Gastrocnemius medialis (tissue), 4 donors: Measurements from ENCODE around the gene ABHD17C. TPM values are rescaled to one million over a fixed set of nuclear protein-coding genes. Genes with fewer than 3 reads are reported as not detected.

ENCODE experiments used
- ATAC-seq, 2 donors: fragments of 150-250 bp; one replicate each; pipeline ENCODE4 v1.9.1; 2016
- DNase-seq, 2 donors: peaks; one replicate each; pipeline ENCODE4 v3.0.0-alpha.2; 2019
- H3K27ac ChIP-seq, 4 donors: fragments of 200-600 bp; sonication (generic); 1 replicate in 1 of 4; 2 replicates in 3 of 4; pipeline ENCODE4 v1.5.1; 2016 to 2018; ENCODE audit warnings: mild to moderate bottlenecking in 2 of 4, moderate library complexity in 1 of 4
- H3K27me3 ChIP-seq, 3 donors: fragments of 200-600 bp; sonication (generic) in 2 of 3; 1 replicate in 1 of 3; 2 replicates in 2 of 3; pipeline versions ENCODE4 v1.5.1 to v1.6.0; 2016 to 2019; ENCODE audit warnings: mild to moderate bottlenecking in 1 of 3, moderate library complexity in 1 of 3
- H3K36me3 ChIP-seq, 2 donors: fragments of 200-600 bp; sonication (generic) in 1 of 2; one replicate each; pipeline ENCODE4 v1.5.1; 2017 to 2018
- H3K4me1 ChIP-seq, 2 donors: fragments of 200-600 bp; sonication (generic) in 1 of 2; one replicate each; pipeline ENCODE4 v1.5.1; 2016 to 2017; ENCODE audit warnings: mild to moderate bottlenecking in 2 of 2
- H3K4me3 ChIP-seq, 4 donors: fragments of 200-600 bp; sonication (generic) in 3 of 4; 1 replicate in 1 of 4; 2 replicates in 3 of 4; pipeline ENCODE4 v1.5.1; 2016 to 2019; ENCODE audit warnings: mild to moderate bottlenecking in 2 of 4
- H3K9me3 ChIP-seq, 3 donors: fragments of 200-600 bp; sonication (generic) in 2 of 3; 1 replicate in 1 of 3; 2 replicates in 2 of 3; pipeline ENCODE4 v1.5.1; 2016 to 2019
- POLR2A ChIP-seq, 2 donors: fragments of 450-650 bp; IDR thresholded peaks; one replicate each; pipeline ENCODE4 v1.6.1; 2017; ENCODE audit warnings: antibody characterized with exemption in 2 of 2, mild to moderate bottlenecking in 2 of 2, moderate library complexity in 2 of 2
- in situ Hi-C, 4 donors: fragments of 200-750 bp; cut with MboI; loops; one replicate each; pipeline versions ENCODE4 v1.15.0 to v1.8.0; 2017; ENCODE audit warnings: low sequenced_read_pairs in 4 of 4
- intact Hi-C: fragments of 100-400 bp; cut with DNase I; formaldehyde crosslinking; loops from one replicate; pipeline ENCODE4 v1.15.1; 2023; ENCODE audit warnings: low total_unique reads
- total RNA-seq, 4 donors: library from RNA; depleted of rRNA; stranded (reverse); fragments of >200 nt; gene quantifications; one replicate each; pipeline versions ENCODE4 v1.1.0 to v1.2.3, GENCODE V29; 2016
- TF ChIP-seq, protein P1 (sequence below), 5 experiments: fragments of 450-650 bp in 3 of 5; fragments of 200-600 bp in 2 of 5; sonication (generic) in 2 of 5; IDR thresholded peaks in 4 of 5; conservative IDR thresholded peaks in 1 of 5; 1 replicate in 4 of 5; 2 replicates in 1 of 5; pipeline ENCODE4 v1.5.1; 2016 to 2019; ENCODE audit warnings: antibody characterized with exemption in 5 of 5, mild to moderate bottlenecking in 3 of 5, moderate library complexity in 3 of 5

Gene ABHD17C
- total RNA-seq, 4 donors from 2014 or later = 0.98 to 3.3 (median 2.5) TPM; not detected in 1

DNA sequence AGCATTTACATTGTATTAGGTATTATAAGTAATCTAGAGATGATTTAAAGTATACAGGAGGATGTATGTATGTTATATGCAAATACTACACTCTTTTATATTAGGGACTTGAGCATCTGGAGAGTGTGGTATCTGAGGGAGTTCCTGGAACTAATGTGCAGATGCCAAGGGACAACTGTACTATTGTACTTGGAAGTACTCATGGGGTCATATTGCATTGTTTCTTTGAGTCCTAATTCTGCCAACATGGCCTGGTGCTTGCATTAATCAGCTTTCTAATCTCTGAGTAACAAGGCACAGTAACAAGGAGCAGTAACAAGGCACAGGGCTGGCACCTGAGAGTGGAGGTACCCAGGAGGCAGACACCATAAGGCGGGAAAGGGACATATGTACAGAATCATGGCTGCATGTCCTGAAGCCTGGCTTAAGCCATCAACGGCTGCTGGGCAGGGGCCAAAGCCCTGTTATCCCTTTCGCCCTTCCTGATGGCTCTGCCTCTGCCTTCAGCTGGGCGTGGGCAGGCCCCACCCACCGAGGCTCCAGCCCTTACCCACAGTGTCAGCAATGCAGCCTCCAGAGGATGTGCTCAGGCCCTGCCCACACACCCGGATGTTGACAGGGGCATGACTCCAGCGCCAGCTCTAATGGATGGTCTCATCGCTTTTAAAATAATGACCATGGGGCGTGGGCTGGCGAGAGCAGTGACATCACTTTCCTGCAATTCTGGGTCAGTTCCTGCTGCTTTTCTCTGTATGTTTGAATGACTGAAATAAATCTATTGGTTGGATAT is 107.0 kb downstream of the ABHD17C start:
- no peak for DNase-seq
- Histone ChIP-seq H3K27me3 (no peaks in the 10 kb centered on the region), H3K36me3 (no peaks in the 10 kb centered on the region), H3K4me1 (no peaks in the 10 kb centered on the region), H3K9me3 (no peaks in the 10 kb centered on the region), H3K4me3 (no peak overlapping the region), H3K27ac (no peak overlapping the region)
- TF ChIP-seq, protein P1, sequence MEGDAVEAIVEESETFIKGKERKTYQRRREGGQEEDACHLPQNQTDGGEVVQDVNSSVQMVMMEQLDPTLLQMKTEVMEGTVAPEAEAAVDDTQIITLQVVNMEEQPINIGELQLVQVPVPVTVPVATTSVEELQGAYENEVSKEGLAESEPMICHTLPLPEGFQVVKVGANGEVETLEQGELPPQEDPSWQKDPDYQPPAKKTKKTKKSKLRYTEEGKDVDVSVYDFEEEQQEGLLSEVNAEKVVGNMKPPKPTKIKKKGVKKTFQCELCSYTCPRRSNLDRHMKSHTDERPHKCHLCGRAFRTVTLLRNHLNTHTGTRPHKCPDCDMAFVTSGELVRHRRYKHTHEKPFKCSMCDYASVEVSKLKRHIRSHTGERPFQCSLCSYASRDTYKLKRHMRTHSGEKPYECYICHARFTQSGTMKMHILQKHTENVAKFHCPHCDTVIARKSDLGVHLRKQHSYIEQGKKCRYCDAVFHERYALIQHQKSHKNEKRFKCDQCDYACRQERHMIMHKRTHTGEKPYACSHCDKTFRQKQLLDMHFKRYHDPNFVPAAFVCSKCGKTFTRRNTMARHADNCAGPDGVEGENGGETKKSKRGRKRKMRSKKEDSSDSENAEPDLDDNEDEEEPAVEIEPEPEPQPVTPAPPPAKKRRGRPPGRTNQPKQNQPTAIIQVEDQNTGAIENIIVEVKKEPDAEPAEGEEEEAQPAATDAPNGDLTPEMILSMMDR (IDR thresholded peaks at IDR 0.05 in 4 of 5, conservative IDR thresholded peaks at IDR 0.05 in 1 of 5) = no peak
- TF ChIP-seq POLR2A (IDR thresholded peaks at IDR 0.05) = no peak
- in situ Hi-C loops = no loop called here
- intact Hi-C loops = no loop called here
- no peak for ATAC-seq

DNA sequence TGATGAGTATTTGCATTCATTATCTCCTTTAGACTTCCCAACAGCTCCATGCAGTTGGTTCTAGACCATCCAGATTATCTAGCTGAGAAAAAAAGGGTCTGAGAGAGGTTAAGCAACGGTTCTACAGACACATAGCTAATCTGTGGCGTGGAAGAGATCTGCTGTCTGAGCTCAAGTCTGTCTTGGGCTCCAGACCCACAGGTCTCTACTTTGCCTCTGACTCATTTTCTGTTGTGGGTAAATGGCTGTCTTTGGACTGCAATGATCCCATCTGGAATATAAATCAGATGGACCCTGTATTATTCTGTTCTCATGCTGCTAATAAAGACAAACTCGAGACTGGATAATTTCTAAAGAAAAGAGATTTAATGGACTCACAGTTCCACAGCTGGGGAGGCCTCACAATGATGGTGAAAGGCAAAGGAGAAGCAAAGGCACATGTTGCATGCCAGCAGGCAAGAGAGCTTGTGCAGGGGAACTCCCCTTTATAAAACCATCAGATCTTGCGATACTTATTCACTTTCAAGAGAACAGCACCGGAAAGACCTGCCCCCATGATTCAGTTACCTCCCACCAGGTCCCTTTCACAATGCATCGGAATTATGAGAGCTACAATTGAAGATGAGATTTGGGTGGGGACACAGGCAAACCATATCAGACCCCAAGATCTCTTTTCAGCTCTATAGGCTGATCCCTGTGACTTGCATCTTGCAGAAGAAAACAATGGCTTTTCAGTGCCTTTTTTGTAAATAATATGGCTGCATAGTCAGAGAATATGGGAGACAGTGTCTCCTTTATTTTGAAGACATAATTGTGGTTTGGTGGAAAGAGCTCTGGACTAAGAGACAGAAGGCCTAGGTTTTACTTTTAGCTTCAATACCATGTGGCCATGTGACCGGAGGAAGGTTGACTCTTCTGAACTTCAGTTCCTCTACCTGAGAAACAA is 108.7 kb downstream of the ABHD17C start:
- Histone ChIP-seq H3K9me3 (no peaks in the 10 kb centered on the region), H3K4me1 (no peaks in the 10 kb centered on the region), H3K36me3 (no peaks in the 10 kb centered on the region), H3K27me3 (no peaks in the 10 kb centered on the region), H3K4me3 (no peak overlapping the region), H3K27ac (no peak overlapping the region)
- DNase-seq = no peak
- TF ChIP-seq, protein P1 (IDR thresholded peaks at IDR 0.05 in 4 of 5, conservative IDR thresholded peaks at IDR 0.05 in 1 of 5) = no peak
- no peak for TF ChIP-seq POLR2A (IDR thresholded peaks at IDR 0.05)
- in situ Hi-C loops (no loop called here), intact Hi-C loops (no loop called here)
- no peak for ATAC-seq

DNA sequence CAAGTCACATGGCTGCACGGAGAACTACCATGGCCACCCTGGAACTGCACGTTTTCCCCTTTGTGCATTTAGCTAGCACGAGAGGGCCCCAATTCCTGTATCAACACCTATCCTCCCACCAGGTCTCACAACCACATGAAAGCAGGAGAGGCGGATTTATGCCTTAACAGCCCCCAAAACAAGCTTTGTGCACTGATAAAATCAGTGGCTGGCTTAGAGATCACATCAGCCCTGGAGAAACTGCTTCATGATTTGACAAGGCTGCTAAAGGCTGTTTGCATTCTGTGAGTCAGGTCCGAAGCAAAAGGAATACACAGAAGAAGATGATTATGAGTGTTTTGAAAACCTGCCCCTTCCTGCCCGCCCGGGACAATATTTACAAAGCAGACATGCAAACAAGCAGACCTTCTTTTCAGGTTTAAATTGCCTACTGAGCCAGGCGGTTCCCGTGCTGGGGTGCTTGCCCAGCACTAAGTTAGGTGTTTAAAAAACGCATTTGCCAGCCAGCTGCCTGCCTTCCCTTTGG is 109.9 kb downstream of the ABHD17C start:
- ATAC-seq (no peak), DNase-seq (no peak)
- no peak overlapping the region for H3K27ac ChIP-seq
- intact Hi-C loops (no loop called here), in situ Hi-C loops (no loop called here)
- TF ChIP-seq, protein P1 (IDR thresholded peaks at IDR 0.05 in 4 of 5, conservative IDR thresholded peaks at IDR 0.05 in 1 of 5) = no peak
- TF ChIP-seq POLR2A (IDR thresholded peaks at IDR 0.05) = no peak
- H3K27me3 ChIP-seq = no peaks in the 10 kb centered on the region
- H3K4me3 ChIP-seq = no peak overlapping the region
- no peaks in the 10 kb centered on the region for H3K36me3 ChIP-seq
- H3K4me1 ChIP-seq = no peaks in the 10 kb centered on the region
- no peaks in the 10 kb centered on the region for H3K9me3 ChIP-seq

Other genes starting within 250 kb of the ABHD17C start
- gene CEMIP, start 84.1 kb downstream of the ABHD17C start, total RNA-seq = under 1 TPM in 1 of 4 donors, not detected in 3; 0.04 TPM